Calu3 (cell line): ENCODE results near the gene ZNF716. TPM values are rescaled to one million over a fixed set of nuclear protein-coding genes. Genes with fewer than 3 reads are reported as not detected.
"Not testable (repeated sequence)": the region's sequence is repeated elsewhere in the genome, so short reads cannot be mapped to it uniquely, and the experiment has no call there.

ENCODE experiments used
- BruUV-seq: library from RNA; stranded (reverse); fragments of 400-500 nt; replicated peaks from 2 replicates; lab custom pipeline; 2021; lab: Mats Ljungman, UMichigan
- CTCF ChIA-PET: fragments of 300-600 bp; sonication (Branson Sonifier 250); formaldehyde crosslinking; loops from one replicate; lab custom pipeline; 2022; ENCODE audit warnings: antibody characterized with exemption; lab: Charles Lee
- DNase-seq: peaks from one replicate; pipeline ENCODE4 v3.0.0; 2022
- H3K27ac Mint-ChIP-seq: one replicate; pipeline ENCODE4 v1.8.0; 2022; ENCODE audit warnings: mixed read lengths; ENCODE audit not compliant: unreplicated experiment
- H3K27me3 Mint-ChIP-seq: one replicate; pipeline ENCODE4 v1.8.0; 2022; ENCODE audit warnings: mixed read lengths; ENCODE audit not compliant: unreplicated experiment
- H3K36me3 Mint-ChIP-seq: one replicate; pipeline ENCODE4 v1.8.0; 2022; ENCODE audit warnings: mild to moderate bottlenecking, moderate library complexity, mixed read lengths; ENCODE audit not compliant: insufficient read depth, unreplicated experiment
- H3K4me1 Mint-ChIP-seq: one replicate; pipeline ENCODE4 v1.8.0; 2022; ENCODE audit warnings: mild to moderate bottlenecking, low read depth, mixed read lengths; ENCODE audit not compliant: unreplicated experiment
- H3K4me3 Mint-ChIP-seq: one replicate; pipeline ENCODE4 v1.8.0; 2022; ENCODE audit warnings: mild to moderate bottlenecking, low read depth, moderate library complexity, mixed read lengths; ENCODE audit not compliant: unreplicated experiment
- H3K9me3 Mint-ChIP-seq: one replicate; pipeline ENCODE4 v1.8.0; 2022; ENCODE audit warnings: low read depth, mixed read lengths; ENCODE audit not compliant: unreplicated experiment
- CTCF ChIP-seq: fragments of 200-600 bp; IDR thresholded peaks from one replicate; pipeline ENCODE4 v1.8.0; 2022; ENCODE audit warnings: antibody characterized with exemption; ENCODE audit not compliant: unreplicated experiment
- intact Hi-C: fragments of 100-400 bp; cut with micrococcal nuclease; formaldehyde crosslinking; loops from one replicate; pipeline ENCODE4 v1.10.0; 2022; ENCODE audit not compliant: unreplicated experiment
- microRNA-seq: library from miRNA; unstranded; fragments of <30 nt; microRNA quantifications from one replicate; pipeline ENCODE4 v1.2.0, GENCODE V29; 2022
- total RNA-seq: library from RNA; stranded (reverse); gene quantifications from 2 replicates; pipeline ENCODE4 v1.2.3, GENCODE V29; 2022

The ZNF716 gene
- total RNA-seq, 1 experiment from 2014 or later = not detected

GRCh38 chr7:57487957-57488356, 38.0 kb downstream of the ZNF716 start:
- Mint-ChIP-seq H3K36me3 (no peaks in the 10 kb centered on the region), H3K4me1 (no peaks in the 10 kb centered on the region), H3K9me3 (peaks cover 3% of the 10 kb centered on the region), H3K27me3 (no peaks in the 10 kb centered on the region), H3K4me3 (no peak overlapping the region), H3K27ac (no peak overlapping the region)
- intact Hi-C loops = no loop called here
- CTCF ChIA-PET = no interaction called here
- no TSS peak for BruUV-seq
- DNase-seq = no peak
- TF ChIP-seq CTCF = no peak

- DNase-seq, H3K27me3 Mint-ChIP-seq, H3K9me3 Mint-ChIP-seq, H3K36me3 Mint-ChIP-seq, H3K27ac Mint-ChIP-seq, intact Hi-C loops, H3K4me1 Mint-ChIP-seq, H3K4me3 Mint-ChIP-seq, CTCF ChIA-PET, BruUV-seq: not testable (repeated sequence)
Measured at GRCh38 chr7:57495111-57495510, 45.1 kb downstream of the ZNF716 start.

GRCh38 chr7:57496395-57496794, 46.4 kb downstream of the ZNF716 start:
- Mint-ChIP-seq H3K4me3 (no peak overlapping the region), H3K4me1 (no peaks in the 10 kb centered on the region), H3K9me3 (peaks cover 5% of the 10 kb centered on the region), H3K27ac (no peak overlapping the region), H3K27me3 (no peaks in the 10 kb centered on the region), H3K36me3 (no peaks in the 10 kb centered on the region)
- DNase-seq = no peak
- BruUV-seq = no TSS peak
- no peak for TF ChIP-seq CTCF
- CTCF ChIA-PET = interaction anchor here (0.6 kb wide), 1 partner anchor 146 kb away, joined by 3 read pairs; no protein-coding TSS in a partner anchor
- intact Hi-C loops = no loop called here

- peaks cover 21% of the 10 kb centered on the region for H3K9me3 Mint-ChIP-seq
- intact Hi-C loops = no loop called here
Measured at GRCh38 chr7:57505176-57505575, 55.2 kb downstream of the ZNF716 start.

More at GRCh38 chr7:57505176-57505575, 55.2 kb downstream of the ZNF716 start:
- Mint-ChIP-seq H3K4me1 (no peaks in the 10 kb centered on the region), H3K4me3 (no peak overlapping the region), H3K27ac (no peak overlapping the region), H3K36me3 (no peaks in the 10 kb centered on the region), H3K27me3 (no peaks in the 10 kb centered on the region)
- BruUV-seq = no TSS peak
- CTCF ChIA-PET = no interaction called here
- no peak for TF ChIP-seq CTCF
- DNase-seq = no peak

Small RNA genes lying within 50 kb of the gene (microRNA-seq; reads per million reads assigned to microRNA genes)
- not detected for gene MIR3147
